ENCODE results near the gene GATA3. TPM values are rescaled to one million over a fixed set of nuclear protein-coding genes. Genes with fewer than 3 reads are reported as not detected.

GATA3 gene
- total RNA-seq, 4 donors from 2014 or later = 0.12 to 0.61 (median 0.58) TPM

- no peak for TF ChIP-seq POLR2A (IDR thresholded peaks at IDR 0.05)
- no peak for TF ChIP-seq CTCF (IDR thresholded peaks at IDR 0.05 in 4 of 5, conservative IDR thresholded peaks at IDR 0.05 in 1 of 5)
- intact Hi-C loops (cut with DNase I; ENCODE audit: low total_unique reads) = no loop called here
- H3K4me3 ChIP-seq = no peak overlapping the region
- in situ Hi-C loops (cut with MboI; ENCODE audit: low sequenced_read_pairs in 4 of 4) = no loop called here
- H3K4me1 ChIP-seq = peaks cover 3 to 22% of the 10 kb centered on the region in 2 donors
- H3K36me3 ChIP-seq = no peaks in the 10 kb centered on the region
- H3K9me3 ChIP-seq = no peaks in the 10 kb centered on the region
- ATAC-seq (no peak), DNase-seq (no peak)
- peaks cover 91 to 100% (median 94%) of the 10 kb centered on the region in 3 donors for H3K27me3 ChIP-seq
- H3K27ac ChIP-seq = no peak overlapping the region
These were observed 17.2 kb upstream of the GATA3 start for GRCh38 chr10:8037199-8037801.

GRCh38 chr10:8037941-8038894, 16.3 kb upstream of the GATA3 start:
- intact Hi-C loops (cut with DNase I; ENCODE audit: low total_unique reads) (no loop called here), in situ Hi-C loops (cut with MboI; ENCODE audit: low sequenced_read_pairs in 4 of 4) (no loop called here)
- H3K4me1 ChIP-seq = peaks cover 3 to 22% of the 10 kb centered on the region in 2 donors
- H3K4me3 ChIP-seq = no peak overlapping the region
- no peaks in the 10 kb centered on the region for H3K9me3 ChIP-seq
- H3K27me3 ChIP-seq = peaks cover 92 to 100% (median 100%) of the 10 kb centered on the region in 3 donors
- H3K36me3 ChIP-seq = no peaks in the 10 kb centered on the region
- H3K27ac ChIP-seq = no peak overlapping the region
- no peak for TF ChIP-seq CTCF (IDR thresholded peaks at IDR 0.05 in 4 of 5, conservative IDR thresholded peaks at IDR 0.05 in 1 of 5)
- DNase-seq (no peak), ATAC-seq (no peak)

GRCh38 chr10:8039321-8039881, 15.1 kb upstream of the GATA3 start:
- Histone ChIP-seq H3K27ac (no peak overlapping the region), H3K4me1 (peaks cover 4 to 13% of the 10 kb centered on the region in 2 donors), H3K9me3 (no peaks in the 10 kb centered on the region), H3K4me3 (no peak overlapping the region), H3K36me3 (no peaks in the 10 kb centered on the region), H3K27me3 (peaks cover 93 to 100% (median 100%) of the 10 kb centered on the region in 3 donors)
- ATAC-seq (no peak), DNase-seq (no peak)
- intact Hi-C loops (cut with DNase I; ENCODE audit: low total_unique reads) = no loop called here
- TF ChIP-seq CTCF (IDR thresholded peaks at IDR 0.05 in 4 of 5, conservative IDR thresholded peaks at IDR 0.05 in 1 of 5) (no peak), POLR2A (IDR thresholded peaks at IDR 0.05) (no peak)
- in situ Hi-C loops (cut with MboI; ENCODE audit: low sequenced_read_pairs in 4 of 4) = no loop called here

GRCh38 chr10:8040651-8041050, 13.8 kb upstream of the GATA3 start:
- no peak for DNase-seq
- H3K27me3 ChIP-seq = peaks cover 95 to 100% (median 100%) of the 10 kb centered on the region in 3 donors
- no peak overlapping the region for H3K27ac ChIP-seq
- intact Hi-C loops (cut with DNase I; ENCODE audit: low total_unique reads) = no loop called here
- H3K4me3 ChIP-seq = no peak overlapping the region
- no peaks in the 10 kb centered on the region for H3K9me3 ChIP-seq
- H3K36me3 ChIP-seq = no peaks in the 10 kb centered on the region
- H3K4me1 ChIP-seq = peaks cover 9 to 15% of the 10 kb centered on the region in 2 donors
- in situ Hi-C loops (cut with MboI; ENCODE audit: low sequenced_read_pairs in 4 of 4) = no loop called here
- no peak for TF ChIP-seq CTCF (IDR thresholded peaks at IDR 0.05 in 4 of 5, conservative IDR thresholded peaks at IDR 0.05 in 1 of 5)
- no peak for TF ChIP-seq POLR2A (IDR thresholded peaks at IDR 0.05)
- ATAC-seq = no peak

Measured in gastrocnemius medialis (tissue), 4 donors.